ENCODE results near the gene GTF2H1. TPM values are rescaled to one million over a fixed set of nuclear protein-coding genes. Genes with fewer than 3 reads are reported as not detected.

GTF2H1 gene
- total and polyA plus RNA-seq, 10 donors = 18.1 to 65.4 (median 49.6) TPM

DNA sequence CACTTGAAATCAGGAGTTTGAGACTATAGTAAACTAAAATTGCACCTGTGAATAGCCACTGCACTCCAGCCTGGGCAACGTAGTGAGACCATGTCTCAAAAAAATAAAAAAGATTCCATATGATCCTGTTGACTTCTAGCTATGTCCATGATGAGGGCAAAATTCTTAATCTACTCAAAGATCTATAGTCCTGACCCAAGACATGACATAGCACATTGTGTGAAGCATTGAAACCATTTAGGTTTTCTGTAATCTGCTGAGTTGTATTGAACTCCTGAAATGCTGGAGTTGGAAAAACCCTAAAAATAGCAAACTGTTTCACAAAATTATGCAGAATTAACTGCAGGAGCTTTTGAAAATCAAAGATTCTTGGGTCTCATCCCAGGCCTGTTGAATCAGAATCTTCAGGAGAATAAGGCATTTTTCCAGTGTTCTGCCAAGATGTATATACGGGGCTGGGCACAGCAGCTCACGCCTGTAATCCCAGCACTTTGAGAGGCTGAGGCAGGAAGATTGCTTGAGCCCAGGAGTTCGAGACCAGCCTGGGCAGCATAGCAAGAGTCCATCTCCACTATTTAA is 42.2 kb downstream of the GTF2H1 start:
- intact Hi-C loops (cut with DNase I; ENCODE audit: low total_unique reads) = no loop called here
- Histone ChIP-seq H3K27me3 (replicated peaks in 1 of 7) (no peaks in the 10 kb centered on the region), H3K4me1 (peaks cover 0 to 15% (median 0%) of the 10 kb centered on the region in 6 donors), H3K4me3 (no peak overlapping the region), H3K36me3 (peaks cover 0 to 99% (median 80%) of the 10 kb centered on the region in 6 donors), H3K27ac (no peak overlapping the region), H3K9me3 (no peaks in the 10 kb centered on the region)
- DNase-seq = no peak
- 88 to 97% (median 93%) methylated on average over 4 of the region's 4 CpGs for WGBS, 5 donors
- TF ChIP-seq, protein P1, sequence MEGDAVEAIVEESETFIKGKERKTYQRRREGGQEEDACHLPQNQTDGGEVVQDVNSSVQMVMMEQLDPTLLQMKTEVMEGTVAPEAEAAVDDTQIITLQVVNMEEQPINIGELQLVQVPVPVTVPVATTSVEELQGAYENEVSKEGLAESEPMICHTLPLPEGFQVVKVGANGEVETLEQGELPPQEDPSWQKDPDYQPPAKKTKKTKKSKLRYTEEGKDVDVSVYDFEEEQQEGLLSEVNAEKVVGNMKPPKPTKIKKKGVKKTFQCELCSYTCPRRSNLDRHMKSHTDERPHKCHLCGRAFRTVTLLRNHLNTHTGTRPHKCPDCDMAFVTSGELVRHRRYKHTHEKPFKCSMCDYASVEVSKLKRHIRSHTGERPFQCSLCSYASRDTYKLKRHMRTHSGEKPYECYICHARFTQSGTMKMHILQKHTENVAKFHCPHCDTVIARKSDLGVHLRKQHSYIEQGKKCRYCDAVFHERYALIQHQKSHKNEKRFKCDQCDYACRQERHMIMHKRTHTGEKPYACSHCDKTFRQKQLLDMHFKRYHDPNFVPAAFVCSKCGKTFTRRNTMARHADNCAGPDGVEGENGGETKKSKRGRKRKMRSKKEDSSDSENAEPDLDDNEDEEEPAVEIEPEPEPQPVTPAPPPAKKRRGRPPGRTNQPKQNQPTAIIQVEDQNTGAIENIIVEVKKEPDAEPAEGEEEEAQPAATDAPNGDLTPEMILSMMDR (IDR thresholded peaks at IDR 0.05 in 8 of 11, conservative IDR thresholded peaks at IDR 0.05 in 3 of 11) = no peak
- no peak for TF ChIP-seq POLR2AphosphoS5 (IDR thresholded peaks at IDR 0.05)
- no peak for TF ChIP-seq POLR2A (IDR thresholded peaks at IDR 0.05)

DNA sequence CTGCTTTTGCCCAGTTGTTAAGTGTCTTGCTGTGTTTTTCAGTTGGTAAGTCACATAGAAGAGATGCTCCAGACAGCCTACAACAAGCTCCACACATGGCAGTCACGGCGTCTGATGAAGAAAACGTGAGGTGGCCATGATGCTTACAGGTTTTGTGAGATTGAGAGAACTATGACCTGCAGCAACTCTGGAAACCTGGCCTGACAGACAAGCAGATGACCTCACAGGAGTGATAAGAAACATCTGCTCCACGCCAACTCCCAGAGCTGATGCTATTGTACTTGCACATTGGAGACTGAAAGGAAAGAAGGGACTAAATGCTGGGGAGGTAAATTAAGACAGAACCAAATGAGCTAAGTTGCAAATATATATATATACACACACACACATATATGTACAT is 43.4 kb downstream of the GTF2H1 start:
- Histone ChIP-seq H3K9me3 (no peaks in the 10 kb centered on the region), H3K4me3 (no peak overlapping the region), H3K4me1 (peaks cover 0 to 15% (median 0%) of the 10 kb centered on the region in 6 donors), H3K36me3 (peaks cover 0 to 88% (median 68%) of the 10 kb centered on the region in 6 donors), H3K27ac (no peak overlapping the region), H3K27me3 (replicated peaks in 1 of 7) (no peaks in the 10 kb centered on the region)
- intact Hi-C loops (cut with DNase I; ENCODE audit: low total_unique reads) = no loop called here
- WGBS, 5 donors = 77 to 90% (median 83%) methylated on average over 4 of the region's 4 CpGs
- no peak for DNase-seq
- TF ChIP-seq POLR2AphosphoS5 (IDR thresholded peaks at IDR 0.05) = no peak
- TF ChIP-seq, protein P1 (IDR thresholded peaks at IDR 0.05 in 8 of 11, conservative IDR thresholded peaks at IDR 0.05 in 3 of 11) = no peak
- no peak for TF ChIP-seq POLR2A (IDR thresholded peaks at IDR 0.05)

DNA sequence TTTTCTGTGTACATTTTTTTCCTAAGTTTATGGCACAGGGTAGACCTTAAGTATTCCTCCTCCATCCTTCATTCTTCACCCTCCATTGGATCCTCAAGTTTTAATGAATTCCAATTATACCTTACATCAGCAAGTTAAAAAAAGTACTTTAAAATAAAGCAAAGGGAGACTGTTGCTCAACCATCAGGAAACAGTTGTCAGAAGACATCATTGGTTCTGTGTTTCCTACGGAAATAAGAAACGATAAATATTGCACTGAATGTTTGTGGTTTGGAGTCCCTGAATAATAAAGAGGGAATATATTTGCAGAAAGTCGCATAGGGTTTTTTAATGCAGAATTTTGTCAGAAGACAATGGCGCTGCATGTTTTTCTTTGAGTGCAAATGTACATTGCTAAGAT is 43.9 kb downstream of the GTF2H1 start:
- WGBS, 5 donors = 41 to 54% (median 49%) methylated on average over 4 of the region's 4 CpGs
- TF ChIP-seq POLR2AphosphoS5 (IDR thresholded peaks at IDR 0.05) (no peak), POLR2A (IDR thresholded peaks at IDR 0.05) (no peak)
- TF ChIP-seq, protein P1 (IDR thresholded peaks at IDR 0.05 in 8 of 11, conservative IDR thresholded peaks at IDR 0.05 in 3 of 11) = no peak
- H3K4me1 ChIP-seq = peaks cover 0 to 15% (median 0%) of the 10 kb centered on the region in 6 donors
- no peaks in the 10 kb centered on the region for H3K27me3 ChIP-seq (replicated peaks in 1 of 7)
- no peak for DNase-seq
- no peak overlapping the region for H3K4me3 ChIP-seq
- no peaks in the 10 kb centered on the region for H3K9me3 ChIP-seq
- H3K27ac ChIP-seq = no peak overlapping the region
- intact Hi-C loops (cut with DNase I; ENCODE audit: low total_unique reads) = no loop called here
- peaks cover 0 to 82% (median 63%) of the 10 kb centered on the region in 6 donors for H3K36me3 ChIP-seq

DNA sequence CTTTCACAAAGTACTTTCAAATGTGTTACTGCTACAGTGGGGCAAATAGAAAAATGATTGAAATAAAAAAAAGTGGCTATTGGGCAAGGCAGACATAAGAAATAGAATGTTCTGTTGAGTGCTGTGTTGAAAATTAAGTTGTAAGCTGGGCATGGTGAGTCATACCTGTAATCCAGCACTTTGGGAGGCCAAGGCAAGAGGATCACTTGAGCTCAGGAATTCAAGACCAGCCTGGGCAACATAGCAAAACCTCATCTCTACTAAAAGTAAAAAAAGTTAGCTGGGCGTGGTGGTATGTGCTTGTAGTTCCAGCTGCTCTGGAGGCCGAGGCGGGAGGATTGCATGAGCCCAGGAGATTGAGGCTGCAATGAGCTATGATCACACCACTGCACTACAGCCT is 45.1 kb downstream of the GTF2H1 start:
- Histone ChIP-seq H3K4me3 (no peak overlapping the region), H3K9me3 (no peaks in the 10 kb centered on the region), H3K36me3 (peaks cover 0 to 71% (median 52%) of the 10 kb centered on the region in 6 donors), H3K27me3 (replicated peaks in 1 of 7) (no peaks in the 10 kb centered on the region), H3K4me1 (peaks cover 0 to 15% (median 0%) of the 10 kb centered on the region in 6 donors), H3K27ac (no peak overlapping the region)
- TF ChIP-seq POLR2AphosphoS5 (IDR thresholded peaks at IDR 0.05) (no peak), POLR2A (IDR thresholded peaks at IDR 0.05) (no peak)
- TF ChIP-seq, protein P1 (IDR thresholded peaks at IDR 0.05 in 8 of 11, conservative IDR thresholded peaks at IDR 0.05 in 3 of 11) = no peak
- no peak for DNase-seq
- intact Hi-C loops (cut with DNase I; ENCODE audit: low total_unique reads) = no loop called here
- WGBS, 5 donors = 90 to 97% (median 92%) methylated on average over 3 of the region's 3 CpGs
